CD14-positive monocyte (primary cell): ENCODE measurements around the gene CRAMP1. TPM values are rescaled to one million over a fixed set of nuclear protein-coding genes. Genes with fewer than 3 reads are reported as not detected.

Experiments used
- DNase-seq, 3 donors: peaks; one replicate each; pipeline ENCODE4 v3.0.0-alpha.2; 2011 to 2022
- H2AFZ ChIP-seq: 2 replicates; pipeline ENCODE4 v1.6.0; 2012; ENCODE audit warnings: mild to moderate bottlenecking, low read depth, low read length, inconsistent platforms; ENCODE audit not compliant: insufficient read depth, poor library complexity, severe bottlenecking
- H3K27ac ChIP-seq, 2 donors: 1 replicate in 1 of 2; 2 replicates in 1 of 2; pipeline ENCODE4 v1.5.1; 2012 to 2013; ENCODE audit warnings: low read length in 2 of 2, control low read depth in 1 of 2, inconsistent platforms in 1 of 2, low read depth in 1 of 2, mild to moderate bottlenecking in 1 of 2
- H3K27me3 ChIP-seq, 2 donors: one replicate each; pipeline versions ENCODE4 v1.6.0 to v1.6.1; 2011 to 2013; ENCODE audit warnings: low read length in 2 of 2; ENCODE audit not compliant: control insufficient read depth in 2 of 2, insufficient read depth in 2 of 2
- H3K36me3 ChIP-seq, 2 donors: replicated peaks in 1 of 2; 1 replicate in 1 of 2; 2 replicates in 1 of 2; pipeline versions ENCODE4 v1.5.1 to v1.6.1; 2012 to 2013; ENCODE audit warnings: low read length in 2 of 2, control low read depth in 1 of 2, inconsistent platforms in 1 of 2, mild to moderate bottlenecking in 1 of 2; ENCODE audit not compliant: insufficient read depth in 2 of 2, control insufficient read depth in 1 of 2
- H3K4me1 ChIP-seq, 2 donors: 1 replicate in 1 of 2; 2 replicates in 1 of 2; pipeline versions ENCODE4 v1.5.1 to v1.6.1; 2012 to 2013; ENCODE audit warnings: low read length in 2 of 2, control low read depth in 1 of 2, inconsistent platforms in 1 of 2, mild to moderate bottlenecking in 1 of 2, moderate library complexity in 1 of 2; ENCODE audit not compliant: insufficient read depth in 2 of 2, control insufficient read depth in 1 of 2
- H3K4me2 ChIP-seq: replicated peaks from 2 replicates; pipeline ENCODE3; 2012; ENCODE audit warnings: low read length, moderate library complexity, mild to moderate bottlenecking; ENCODE audit not compliant: poor library complexity, severe bottlenecking; ENCODE audit errors: extremely low read depth
- H3K4me3 ChIP-seq, 3 experiments: fragments of 200-600 bp in 1 of 3; sonication (generic) in 1 of 3; replicated peaks in 1 of 3; 1 replicate in 2 of 3; 2 replicates in 1 of 3; pipeline ENCODE4 v1.5.1; 2011 to 2013; ENCODE audit warnings: low read length in 3 of 3, mild to moderate bottlenecking in 3 of 3, control low read depth in 2 of 3, low read depth in 2 of 3, inconsistent platforms in 1 of 3, moderate library complexity in 1 of 3
- H3K79me2 ChIP-seq: 2 replicates; pipeline ENCODE4 v1.6.0; 2012; ENCODE audit warnings: mild to moderate bottlenecking, control low read depth, inconsistent platforms, low read length, moderate library complexity; ENCODE audit not compliant: insufficient read depth
- H3K9ac ChIP-seq: 2 replicates; pipeline ENCODE4 v1.6.0; 2017; ENCODE audit warnings: low read length, mild to moderate bottlenecking; ENCODE audit not compliant: insufficient read depth, poor library complexity, severe bottlenecking
- H3K9me3 ChIP-seq, 2 donors: replicated peaks in 1 of 2; 1 replicate in 1 of 2; 2 replicates in 1 of 2; pipeline versions ENCODE4 v1.5.1 to v1.6.1; 2012 to 2013; ENCODE audit warnings: low read length in 2 of 2, control low read depth in 1 of 2; ENCODE audit not compliant: control insufficient read depth in 1 of 2, insufficient read depth in 1 of 2
- H4K20me1 ChIP-seq: 2 replicates; pipeline ENCODE4 v1.6.0; 2012; ENCODE audit warnings: mild to moderate bottlenecking, low read length, control low read depth, moderate library complexity; ENCODE audit not compliant: insufficient read depth
- H3K27ac Mint-ChIP-seq, 7 donors: one replicate each; pipeline ENCODE4 v1.8.0; 2020; ENCODE audit warnings: mild to moderate bottlenecking in 7 of 7, mixed read lengths in 7 of 7, moderate library complexity in 6 of 7, inconsistent platforms in 2 of 7
- H3K27me3 Mint-ChIP-seq, 3 donors: one replicate each; pipeline ENCODE4 v1.8.0; 2021 to 2022; ENCODE audit warnings: low read depth in 3 of 3, mild to moderate bottlenecking in 3 of 3, mixed read lengths in 3 of 3, moderate library complexity in 3 of 3, inconsistent platforms in 1 of 3
- H3K36me3 Mint-ChIP-seq, 2 donors: one replicate each; pipeline ENCODE4 v1.8.0; 2020; ENCODE audit warnings: mixed read lengths in 2 of 2, inconsistent platforms in 1 of 2, mild to moderate bottlenecking in 1 of 2
- H3K4me1 Mint-ChIP-seq: one replicate; pipeline ENCODE4 v1.8.0; 2020; ENCODE audit warnings: mild to moderate bottlenecking, mixed read lengths
- H3K4me3 Mint-ChIP-seq, 2 donors: one replicate each; pipeline ENCODE4 v1.8.0; 2020; ENCODE audit warnings: mild to moderate bottlenecking in 2 of 2, mixed read lengths in 2 of 2, moderate library complexity in 1 of 2
- H3K9me3 Mint-ChIP-seq, 7 donors: one replicate each; pipeline ENCODE4 v1.8.0; 2020 to 2022; ENCODE audit warnings: mixed read lengths in 7 of 7, mild to moderate bottlenecking in 6 of 7, moderate library complexity in 6 of 7, inconsistent platforms in 2 of 7
- CTCF ChIP-seq: fragments of 200-600 bp; IDR thresholded peaks from one replicate; pipeline ENCODE4 v1.8.0; 2022; ENCODE audit warnings: antibody characterized with exemption, mild to moderate bottlenecking
- WGBS: methylation state at CpG from one replicate; pipeline ENCODE4 v1.1.5; 2013; ENCODE audit warnings: missing lambda C conversion rate; ENCODE audit not compliant: insufficient coverage; 5-methylcytosine and 5-hydroxymethylcytosine counted together
- intact Hi-C, 2 donors: fragments of 100-400 bp; cut with micrococcal nuclease; formaldehyde crosslinking; loops; one replicate each; pipeline versions ENCODE4 v1.15.0 to v1.15.1; 2023
- polyA minus RNA-seq: library from RNA; depleted of rRNA, polyadenylated mRNA; stranded (reverse); fragments of >200 nt; gene quantifications from 2 replicates; pipeline ENCODE4 v1.2.3, GENCODE V29; 2012
- polyA plus RNA-seq, 3 donors: library from polyadenylated mRNA; depleted of rRNA in 1 of 3; unstranded in 2 of 3; stranded (reverse) in 1 of 3; fragments of 300-500 nt in 2 of 3; fragments of >200 nt in 1 of 3; fragmentation: Illumina TruSeq in 2 of 3; gene quantifications; 1 replicate in 2 of 3; 2 replicates in 1 of 3; pipeline ENCODE4 v1.2.3, GENCODE V29; 2012 to 2021
- total RNA-seq, 12 experiments: library from RNA in 1 of 12; stranded (reverse) in 1 of 12; fragments of 120-200 nt in 1 of 12; gene quantifications; one replicate each; pipeline ENCODE4 v1.2.4 and lab custom pipeline; 2013 to 2026; ENCODE audit warnings: mixed read lengths in 6 of 12, inconsistent platforms in 1 of 12

CRAMP1 gene
- total RNA-seq (2013): 4.8 TPM
- polyA plus RNA-seq (10 to 100 TPM in 1 of 3 donors, 1 to 10 TPM in 1, under 1 TPM in 1; 0.46 to 12.3 (median 1.0) TPM), polyA minus RNA-seq (6.0 and 6.2 TPM in 2 replicates), total RNA-seq (lab: John Stamatoyannopoulos, UW) (4.5 to 9.4 (median 6.5) reads per million in 11 experiments)

- intact Hi-C loops: loop anchor here (5.0 to 10.0 kb wide), 5 partner anchors 62 to 190 kb away; partner anchors contain the start of genes CLCN7 (in 1 of the 2), JPT2 (in 1 of the 2), MAPK8IP3 (in 1 of the 2) and UQCC4 (in 1 of the 2)
- Histone ChIP-seq H3K27ac (peak within 1 kb of the TSS; percentile 63 to 64), H3K9me3 (peaks cover 0 to 13% of the 10 kb centered on the region in 2 donors), H3K4me2 (peak within 1 kb of the TSS; percentile 97), H4K20me1 (peaks cover 35% of the 10 kb centered on the region), H3K27me3 (peaks cover 6 to 21% of the 10 kb centered on the region in 2 donors), H3K9ac (peak within 1 kb of the TSS; percentile 72), H3K79me2 (peaks cover 42% of the 10 kb centered on the region), H3K4me3 (peak within 1 kb of the TSS; percentile 59 to 85 (median 63)), H3K4me1 (peaks cover 42 to 51% of the 10 kb centered on the region in 2 donors), H3K36me3 (peaks cover 5 to 20% of the 10 kb centered on the region in 2 donors), H2AFZ (peak within 1 kb of the TSS; percentile 95)
- no peak for DNase-seq
- Mint-ChIP-seq H3K4me1 (peaks cover 39% of the 10 kb centered on the region), H3K4me3 (peak within 1 kb of the TSS; percentile 89 to 94), H3K27ac (peak within 1 kb of the TSS; percentile 85 to 98 (median 94)), H3K27me3 (peaks cover 22 to 23% (median 23%) of the 10 kb centered on the region in 3 donors), H3K9me3 (peaks cover 3 to 25% (median 18%) of the 10 kb centered on the region in 7 donors), H3K36me3 (peaks cover 30 to 34% of the 10 kb centered on the region in 2 donors)
- WGBS: under 1% methylated on average over 97 of the region's 101 CpGs
- no peak for TF ChIP-seq CTCF
Measured at GRCh38 chr16:1612320-1613111, at the start of gene CRAMP1. Gene CRAMP1 (plus strand): TSS chr16:1612360. CDS start chr16:1614640, 2,280 bp downstream.

- no peak overlapping the region for H3K27ac Mint-ChIP-seq
- no peaks in the 10 kb centered on the region for H3K9me3 ChIP-seq
- H3K9ac ChIP-seq: no peak overlapping the region
- peaks cover 0 to 2% (median 0%) of the 10 kb centered on the region in 7 donors for H3K9me3 Mint-ChIP-seq
- H3K27ac ChIP-seq: no peak overlapping the region
- intact Hi-C loops: no loop called here
- H3K27me3 ChIP-seq: no peaks in the 10 kb centered on the region
- peaks cover 0 to 1% (median 0%) of the 10 kb centered on the region in 3 donors for H3K27me3 Mint-ChIP-seq
- H3K79me2 ChIP-seq: no peaks in the 10 kb centered on the region
- no peak overlapping the region for H3K4me3 Mint-ChIP-seq
- no peak for TF ChIP-seq CTCF
- H3K36me3 ChIP-seq: no peaks in the 10 kb centered on the region
- H3K36me3 Mint-ChIP-seq: peaks cover 0 to 9% of the 10 kb centered on the region in 2 donors
- no peaks in the 10 kb centered on the region for H3K4me1 ChIP-seq
- H4K20me1 ChIP-seq: no peaks in the 10 kb centered on the region
- H3K4me1 Mint-ChIP-seq: no peaks in the 10 kb centered on the region
- H2AFZ ChIP-seq: no peak overlapping the region
- H3K4me3 ChIP-seq: no peak overlapping the region
- 95% methylated on average over 19 of the region's 20 CpGs for WGBS
- no peak for DNase-seq
- H3K4me2 ChIP-seq: no peak overlapping the region
Measured at GRCh38 chr16:1563786-1564185, 48.4 kb upstream of the CRAMP1 start.
